OCI-LY7 (cell line): ENCODE results near the gene DPF3. TPM values are rescaled to one million over a fixed set of nuclear protein-coding genes. Genes with fewer than 3 reads are reported as not detected.

ENCODE experiments used
- BruUV-seq: library from RNA; stranded (reverse); fragments of 400-500 nt; replicated peaks from 2 replicates; lab custom pipeline; 2021; lab: Mats Ljungman, UMichigan
- CTCF ChIA-PET: fragments of 300-600 bp; sonication (Branson Sonifier 250); formaldehyde crosslinking; loops from one replicate; lab custom pipeline; 2022; ENCODE audit warnings: antibody characterized with exemption; ENCODE audit not compliant: unreplicated experiment; lab: Charles Lee
- POLR2A ChIA-PET: fragments of 300-600 bp; sonication (Branson Sonifier 250); formaldehyde crosslinking; loops from one replicate; lab custom pipeline; 2022; ENCODE audit warnings: antibody characterized with exemption; lab: Charles Lee
- DNase-seq: peaks from one replicate; pipeline ENCODE4 v3.0.0-alpha.2; 2015; ENCODE audit warnings: low spot score
- H2AFZ ChIP-seq: fragments of 200-600 bp; sonication (generic), shearing (Covaris generic); 2 replicates; pipeline ENCODE4 v1.6.1; 2014; ENCODE audit warnings: mild to moderate bottlenecking, antibody characterized with exemption, low read length, moderate library complexity
- H3K27ac ChIP-seq: fragments of 200-600 bp; sonication (generic); 2 replicates; pipeline ENCODE4 v1.5.1; 2014; ENCODE audit warnings: mixed run types, low read depth, mild to moderate bottlenecking, moderate library complexity, low read length, inconsistent platforms; ENCODE audit not compliant: poor library complexity, severe bottlenecking
- H3K36me3 ChIP-seq: fragments of 200-600 bp; sonication (generic); 2 replicates; pipeline ENCODE4 v1.6.1; 2014; ENCODE audit warnings: mild to moderate bottlenecking, antibody characterized with exemption, low read length, moderate library complexity, mixed read lengths; ENCODE audit not compliant: insufficient read depth
- H3K4me1 ChIP-seq: fragments of 200-600 bp; sonication (generic); 2 replicates; pipeline ENCODE4 v1.5.1; 2014; ENCODE audit warnings: mild to moderate bottlenecking, low read length; ENCODE audit not compliant: insufficient read depth, poor library complexity, severe bottlenecking
- H3K4me2 ChIP-seq: fragments of 200-600 bp; sonication (generic); 2 replicates; pipeline ENCODE4 v1.6.1; 2014; ENCODE audit warnings: mild to moderate bottlenecking, low read length
- H3K4me3 ChIP-seq: fragments of 200-600 bp; sonication (generic); 2 replicates; pipeline ENCODE4 v1.5.1; 2014; ENCODE audit warnings: mild to moderate bottlenecking, low read depth, low read length; ENCODE audit not compliant: poor library complexity, severe bottlenecking
- H3K79me2 ChIP-seq: fragments of 200-600 bp; sonication (generic); 2 replicates; pipeline ENCODE4 v1.6.1; 2016; ENCODE audit warnings: low read depth, mild to moderate bottlenecking, low read length, moderate library complexity, mixed read lengths; ENCODE audit not compliant: insufficient read depth
- H3K9me2 ChIP-seq: fragments of 200-600 bp; sonication (generic); 2 replicates; pipeline ENCODE4 v1.6.1; 2016; ENCODE audit warnings: mild to moderate bottlenecking, low read length, mixed read lengths; ENCODE audit not compliant: insufficient read depth
- H3K9me3 ChIP-seq: fragments of 200-600 bp; sonication (generic); 2 replicates; pipeline ENCODE4 v1.6.1; 2014; ENCODE audit warnings: mild to moderate bottlenecking, mixed run types, low read length, mixed read lengths
- H4K20me1 ChIP-seq: fragments of 200-600 bp; sonication (generic); 2 replicates; pipeline ENCODE4 v1.6.1; 2014; ENCODE audit warnings: mild to moderate bottlenecking, antibody characterized with exemption, low read length, moderate library complexity, mixed read lengths; ENCODE audit not compliant: insufficient read depth
- CTCF ChIP-seq: fragments of 200-600 bp; sonication (generic); conservative IDR thresholded peaks from 2 replicates; pipeline ENCODE4 v1.5.1; 2014; ENCODE audit warnings: mild to moderate bottlenecking, antibody characterized with exemption, low read length, moderate library complexity, mixed read lengths
- EZH2phosphoT487 ChIP-seq: fragments of 200-600 bp; sonication (generic); IDR thresholded peaks from 2 replicates; pipeline ENCODE4 v1.6.1; 2018; ENCODE audit warnings: low read depth, borderline replicate concordance, mild to moderate bottlenecking, mixed run types, antibody characterized with exemption, low read length, moderate library complexity, mixed read lengths
- intact Hi-C: fragments of 100-400 bp; cut with micrococcal nuclease; formaldehyde crosslinking; loops from one replicate; pipeline ENCODE4 v1.10.0; 2022; ENCODE audit not compliant: unreplicated experiment
- total RNA-seq, 2 experiments: library from RNA; depleted of rRNA in 1 of 2; stranded (reverse); fragments of >200 nt in 1 of 2; shearing (Covaris generic) in 1 of 2; gene quantifications; 2 replicates each; pipeline ENCODE4 v1.2.3, GENCODE V29; 2014 to 2022

The DPF3 gene
- total RNA-seq, 2 experiments from 2014 or later: 0.42 TPM; not detected in 1

DNA sequence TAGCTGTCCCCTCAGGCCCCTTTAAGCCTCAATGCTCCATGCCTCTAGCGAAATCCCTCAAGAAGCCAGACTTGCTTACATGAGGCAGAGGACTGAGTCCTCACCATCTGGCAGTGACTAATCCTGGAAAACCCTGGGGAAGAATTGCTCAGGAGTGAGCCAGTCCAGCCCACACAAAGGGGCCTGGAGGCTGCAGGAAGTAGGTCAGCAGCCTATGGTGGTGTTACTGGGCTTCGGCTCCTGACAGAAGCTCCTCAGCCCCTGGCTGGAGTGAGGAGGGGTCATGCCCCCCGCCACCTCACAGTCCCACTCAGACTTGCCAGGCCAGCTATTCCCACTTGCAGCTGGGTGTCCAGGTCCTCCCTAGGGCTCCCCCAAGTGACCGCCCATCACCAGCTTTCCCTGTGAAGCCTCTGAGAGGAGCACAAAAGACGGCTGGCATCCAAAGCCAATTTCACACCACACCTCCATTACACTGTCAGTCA is 250.5 kb downstream of the DPF3 start:
- H3K4me2 ChIP-seq: no peak overlapping the region
- H3K4me1 ChIP-seq: no peaks in the 10 kb centered on the region
- H4K20me1 ChIP-seq: no peaks in the 10 kb centered on the region
- CTCF ChIA-PET: no interaction called here
- H3K79me2 ChIP-seq: no peaks in the 10 kb centered on the region
- H3K9me2 ChIP-seq: no peaks in the 10 kb centered on the region
- H3K9me3 ChIP-seq: no peaks in the 10 kb centered on the region
- H2AFZ ChIP-seq: no peak overlapping the region
- H3K4me3 ChIP-seq: no peak overlapping the region
- no peak for TF ChIP-seq EZH2phosphoT487
- TF ChIP-seq CTCF: no peak
- H3K36me3 ChIP-seq: no peaks in the 10 kb centered on the region
- H3K27ac ChIP-seq: no peak overlapping the region
- no peak for DNase-seq
- no TSS peak for BruUV-seq
- intact Hi-C loops: no loop called here
- POLR2A ChIA-PET: interaction anchor here (0.6 kb wide), 1 partner anchor 21 kb away, joined by 3 read pairs; no protein-coding TSS in a partner anchor

GRCh38 chr14:72640911-72641485 is 252.9 kb downstream of the DPF3 start:
- no peak for DNase-seq
- ChIA-PET CTCF (no interaction called here), POLR2A (no interaction called here)
- Histone ChIP-seq H4K20me1 (no peaks in the 10 kb centered on the region), H3K9me2 (no peaks in the 10 kb centered on the region), H3K4me2 (no peak overlapping the region), H3K9me3 (no peaks in the 10 kb centered on the region), H3K4me3 (no peak overlapping the region), H3K36me3 (no peaks in the 10 kb centered on the region), H2AFZ (no peak overlapping the region), H3K4me1 (no peaks in the 10 kb centered on the region), H3K79me2 (no peaks in the 10 kb centered on the region), H3K27ac (no peak overlapping the region)
- TF ChIP-seq CTCF (no peak), EZH2phosphoT487 (no peak)
- intact Hi-C loops: no loop called here
- BruUV-seq: no TSS peak

- Histone ChIP-seq H3K9me2 (no peaks in the 10 kb centered on the region), H3K4me3 (no peak overlapping the region), H3K36me3 (no peaks in the 10 kb centered on the region), H3K4me2 (no peak overlapping the region), H3K27ac (no peak overlapping the region), H4K20me1 (no peaks in the 10 kb centered on the region), H3K4me1 (no peaks in the 10 kb centered on the region), H3K9me3 (no peaks in the 10 kb centered on the region), H3K79me2 (no peaks in the 10 kb centered on the region), H2AFZ (no peak overlapping the region)
- intact Hi-C loops: no loop called here
- no peak for TF ChIP-seq CTCF
- TF ChIP-seq EZH2phosphoT487: no peak
- ChIA-PET CTCF (no interaction called here), POLR2A (interaction anchor here (0.6 kb wide), 1 partner anchor 95 kb away, joined by 3 read pairs; no protein-coding TSS in a partner anchor)
- BruUV-seq: no TSS peak
- DNase-seq: no peak
Measured at GRCh38 chr14:72638021-72638420, 255.9 kb downstream of the DPF3 start.
